NCI-H1048 (cell line): ENCODE measurements around the gene FHL3.

ENCODE experiments used
- DNase-seq: peaks from one replicate; lab custom pipeline; 2025; lab: John Stamatoyannopoulos, UW

FHL3 gene

GRCh38 chr1:38012363-38013226, 7.3 kb upstream of the FHL3 start, which contains the start of gene UTP11:
UTP11 (plus strand) TSS chr1:38012734; CDS start chr1:38012803, 69 bp downstream.
- peak; percentile 96 for DNase-seq

- DNase-seq: no peak
These were observed 4.5 kb upstream of the FHL3 start for GRCh38 chr1:38009841-38010180.

- DNase-seq: no peak
These were observed 4.0 kb upstream of the FHL3 start for GRCh38 chr1:38009088-38009840.

GRCh38 chr1:38006008-38006828, 904 bp upstream of the FHL3 start:
- no peak for DNase-seq

GRCh38 chr1:38004284-38005108, 818 bp downstream of the FHL3 start:
- DNase-seq: no peak

- DNase-seq: no peak
These were observed 1.8 kb downstream of the FHL3 start for GRCh38 chr1:38003261-38004250.

- no peak for DNase-seq
These were observed 4.5 kb downstream of the FHL3 start for GRCh38 chr1:38000529-38001455.

GRCh38 chr1:38000233-38000528, 5.1 kb downstream of the FHL3 start:
- DNase-seq: no peak

GRCh38 chr1:37999430-38000232, 5.7 kb downstream of the FHL3 start:
- no peak for DNase-seq

GRCh38 chr1:37998913-37999429, 6.3 kb downstream of the FHL3 start:
- no peak for DNase-seq

- DNase-seq: no peak
These were observed 7.1 kb downstream of the FHL3 start for GRCh38 chr1:37998089-37998808.

- no peak for DNase-seq
These were observed 7.8 kb downstream of the FHL3 start for GRCh38 chr1:37997256-37998088.

GRCh38 chr1:37995751-37996345, 9.5 kb downstream of the FHL3 start:
- DNase-seq: no peak

- no peak for DNase-seq
These were observed 10.3 kb downstream of the FHL3 start for GRCh38 chr1:37994886-37995566.

- DNase-seq: no peak
These were observed 15.9 kb downstream of the FHL3 start for GRCh38 chr1:37989361-37989930.
